Neural cell (in vitro differentiated cells): Measurements from ENCODE around the gene ADNP2. TPM values are rescaled to one million over a fixed set of nuclear protein-coding genes. Genes with fewer than 3 reads are reported as not detected.

Source experiments
- H2AFZ ChIP-seq: fragments of 200-600, 300-800 bp; sonication (generic), shearing (Covaris generic); 2 replicates; pipeline ENCODE4 v1.6.0; 2014; ENCODE audit warnings: low read depth, mild to moderate bottlenecking, antibody characterized with exemption, low read length, moderate library complexity
- H3F3A ChIP-seq: fragments of 200-600 bp; shearing (Covaris generic); 2 replicates; pipeline ENCODE4 v1.6.1; 2016; ENCODE audit warnings: mild to moderate bottlenecking, moderate library complexity, mixed read lengths, antibody characterized with exemption, low read length; ENCODE audit not compliant: insufficient read depth, poor library complexity, severe bottlenecking
- H3K27ac ChIP-seq: fragments of 200-600, 300-800 bp; sonication (generic), shearing (Covaris generic); 2 replicates; pipeline ENCODE4 v1.5.1; 2014; ENCODE audit warnings: mild to moderate bottlenecking, low read length, moderate library complexity
- H3K27me3 ChIP-seq: fragments of 300-800, 200-600 bp; sonication (generic), shearing (Covaris generic); 2 replicates; pipeline ENCODE4 v1.6.0; 2014; ENCODE audit warnings: mild to moderate bottlenecking, low read depth, low read length, moderate library complexity; ENCODE audit not compliant: insufficient read depth
- H3K36me3 ChIP-seq: fragments of 300-800, 200-600 bp; sonication (generic), shearing (Covaris generic); 2 replicates; pipeline ENCODE4 v1.5.1; 2014; ENCODE audit warnings: mild to moderate bottlenecking, antibody characterized with exemption, low read length, moderate library complexity; ENCODE audit not compliant: insufficient read depth
- H3K4me2 ChIP-seq: fragments of 300-800, 200-600 bp; sonication (generic), shearing (Covaris generic); 2 replicates; pipeline ENCODE4 v1.6.0; 2014; ENCODE audit warnings: mild to moderate bottlenecking, low read length
- H3K4me3 ChIP-seq: fragments of 300-800, 200-600 bp; sonication (generic), shearing (Covaris generic); 2 replicates; pipeline ENCODE4 v1.5.1; 2014; ENCODE audit warnings: mild to moderate bottlenecking, low read length, moderate library complexity
- H3K79me2 ChIP-seq: fragments of 200-600 bp; shearing (Covaris generic); replicated peaks from 2 replicates; pipeline ENCODE4 v1.6.0; 2014; ENCODE audit warnings: mild to moderate bottlenecking, low read length, moderate library complexity; ENCODE audit not compliant: insufficient read depth
- H3K9ac ChIP-seq: fragments of 300-800, 200-600 bp; sonication (generic), shearing (Covaris generic); 2 replicates; pipeline ENCODE4 v1.6.1; 2016; ENCODE audit warnings: mild to moderate bottlenecking, low read length, mixed read lengths
- H3K9me2 ChIP-seq: fragments of 200-600 bp; shearing (Covaris generic); 2 replicates; pipeline ENCODE4 v1.6.1; 2016; ENCODE audit warnings: mild to moderate bottlenecking, low read length, mixed read lengths; ENCODE audit not compliant: insufficient read depth
- H3K9me3 ChIP-seq: fragments of 200-600, 300-800 bp; sonication (generic), shearing (Covaris generic); 2 replicates; pipeline ENCODE4 v1.6.1; 2016; ENCODE audit warnings: mild to moderate bottlenecking, mixed run types, low read length, moderate library complexity, mixed read lengths
- H4K20me1 ChIP-seq: fragments of 200-600 bp; shearing (Covaris generic); 2 replicates; pipeline ENCODE4 v1.6.1; 2016; ENCODE audit warnings: mild to moderate bottlenecking, mixed run types; ENCODE audit not compliant: insufficient read depth
- CTCF ChIP-seq: fragments of 450-650 bp; IDR thresholded peaks from 2 replicates; pipeline ENCODE4 v1.5.1; 2014; ENCODE audit warnings: antibody characterized with exemption, mild to moderate bottlenecking, moderate library complexity; ENCODE audit not compliant: poor library complexity, severe bottlenecking
- EP300 ChIP-seq: fragments of 450-650 bp; conservative IDR thresholded peaks from 2 replicates; pipeline ENCODE4 v1.6.1; 2014; ENCODE audit warnings: antibody characterized with exemption, mild to moderate bottlenecking, moderate library complexity; ENCODE audit not compliant: poor library complexity, severe bottlenecking
- EZH2 ChIP-seq: fragments of 200-600, 300-800 bp; shearing (Covaris generic), sonication (generic); IDR thresholded peaks from 2 replicates; pipeline ENCODE4 v1.6.1; 2014; ENCODE audit warnings: antibody characterized with exemption, low read length, borderline replicate concordance, mild to moderate bottlenecking; ENCODE audit not compliant: insufficient read depth, poor library complexity, severe bottlenecking
- MXI1 ChIP-seq: fragments of 450-650 bp; conservative IDR thresholded peaks from 2 replicates; pipeline ENCODE4 v1.6.1; 2014; ENCODE audit warnings: antibody characterized with exemption, mild to moderate bottlenecking; ENCODE audit not compliant: poor library complexity, severe bottlenecking
- POLR2AphosphoS5 ChIP-seq: IDR thresholded peaks from 2 replicates; pipeline ENCODE4 v1.6.1; 2012
- RAD21 ChIP-seq: fragments of 450-650 bp; conservative IDR thresholded peaks from 2 replicates; pipeline ENCODE4 v1.6.1; 2014; ENCODE audit warnings: antibody characterized with exemption, mild to moderate bottlenecking, moderate library complexity
- REST ChIP-seq: IDR thresholded peaks from 2 replicates; pipeline ENCODE4 v1.6.1; 2012; ENCODE audit warnings: borderline replicate concordance
- SMC3 ChIP-seq: fragments of 450-650 bp; conservative IDR thresholded peaks from 2 replicates; pipeline ENCODE4 v1.6.1; 2014; ENCODE audit warnings: antibody characterized with exemption, mild to moderate bottlenecking, moderate library complexity; ENCODE audit not compliant: poor library complexity
- TAF1 ChIP-seq: IDR thresholded peaks from 2 replicates; pipeline ENCODE4 v1.6.1; 2012; ENCODE audit warnings: low read depth
- polyA plus RNA-seq: library from polyadenylated mRNA; depleted of rRNA; stranded (reverse); fragments of >200 nt; gene quantifications from 2 replicates; pipeline ENCODE4 v1.2.3, GENCODE V29; 2014

ADNP2 gene
- polyA plus RNA-seq, 1 donor from 2014 or later, result 16.9 TPM

- Histone ChIP-seq H3K27me3 (no peaks in the 10 kb centered on the region), H3K27ac (peak overlapping the region; percentile 38), H3K9me3 (no peaks in the 10 kb centered on the region), H3K4me3 (peak overlapping the region; percentile 69), H3K9me2 (no peaks in the 10 kb centered on the region), H3K79me2 (no peaks in the 10 kb centered on the region), H3K36me3 (no peaks in the 10 kb centered on the region), H2AFZ (no peak overlapping the region), H4K20me1 (no peaks in the 10 kb centered on the region), H3K4me2 (no peak overlapping the region), H3F3A (no peaks in the 10 kb centered on the region), H3K9ac (peak overlapping the region; percentile 60)
- no peak for TF ChIP-seq RAD21
- TF ChIP-seq MXI1, result peak; percentile 81
Observed at GRCh38 chr18:80147418-80148325, 38.6 kb downstream of the ADNP2 start.

- H3F3A ChIP-seq, result no peaks in the 10 kb centered on the region
- H3K27me3 ChIP-seq, result no peaks in the 10 kb centered on the region
- no peak for TF ChIP-seq EZH2
- no peak for TF ChIP-seq MXI1
- no peak for TF ChIP-seq REST
- no peak for TF ChIP-seq POLR2AphosphoS5
- no peak for TF ChIP-seq CTCF
- no peak for TF ChIP-seq SMC3
- TF ChIP-seq EP300, result no peak
- TF ChIP-seq RAD21, result no peak
- no peak for TF ChIP-seq TAF1
- no peaks in the 10 kb centered on the region for H3K9me2 ChIP-seq
- no peak overlapping the region for H3K4me2 ChIP-seq
- H3K9me3 ChIP-seq, result no peaks in the 10 kb centered on the region
- peak overlapping the region; percentile 21 for H3K9ac ChIP-seq
- H2AFZ ChIP-seq, result no peak overlapping the region
- peak overlapping the region; percentile 69 for H3K4me3 ChIP-seq
- H3K36me3 ChIP-seq, result no peaks in the 10 kb centered on the region
- no peaks in the 10 kb centered on the region for H3K79me2 ChIP-seq
- no peak overlapping the region for H3K27ac ChIP-seq
- no peaks in the 10 kb centered on the region for H4K20me1 ChIP-seq
Observed at GRCh38 chr18:80148326-80149199, 39.5 kb downstream of the ADNP2 start.
